Spleen (tissue), 11 donors: ENCODE results near the gene TMEM131. TPM values are rescaled to one million over a fixed set of nuclear protein-coding genes. Genes with fewer than 3 reads are reported as not detected.

Experiments used
- DNase-seq: peaks from one replicate; pipeline ENCODE4 v3.0.0-alpha.2; 2020
- H3K27ac ChIP-seq, 8 donors: fragments of 200-600 bp; sonication (generic) in 7 of 8; 1 replicate in 4 of 8; 2 replicates in 4 of 8; pipeline versions ENCODE4 v1.5.0 to v1.8.0; 2016 to 2021; ENCODE audit warnings: inconsistent platforms in 4 of 8, mild to moderate bottlenecking in 4 of 8, moderate library complexity in 1 of 8
- H3K27me3 ChIP-seq, 7 donors: fragments of 200-600 bp; sonication (generic) in 6 of 7; replicated peaks in 1 of 7; 1 replicate in 4 of 7; 2 replicates in 3 of 7; pipeline versions ENCODE4 v1.5.0 to v1.8.0; 2016 to 2021; ENCODE audit warnings: inconsistent platforms in 3 of 7, mild to moderate bottlenecking in 1 of 7
- H3K36me3 ChIP-seq, 6 donors: fragments of 200-600 bp; sonication (generic) in 5 of 6; 1 replicate in 4 of 6; 2 replicates in 2 of 6; pipeline versions ENCODE4 v1.5.0 to v1.8.0; 2016 to 2021; ENCODE audit warnings: inconsistent platforms in 2 of 6
- H3K4me1 ChIP-seq, 6 donors: fragments of 200-600 bp; sonication (generic) in 5 of 6; 1 replicate in 3 of 6; 2 replicates in 3 of 6; pipeline versions ENCODE4 v1.5.0 to v1.8.0; 2016 to 2021; ENCODE audit warnings: inconsistent platforms in 3 of 6
- H3K4me3 ChIP-seq, 8 donors: fragments of 200-600 bp; sonication (generic) in 7 of 8; 1 replicate in 4 of 8; 2 replicates in 4 of 8; pipeline versions ENCODE4 v1.5.0 to v1.8.0; 2016 to 2021; ENCODE audit warnings: inconsistent platforms in 4 of 8, mild to moderate bottlenecking in 4 of 8, moderate library complexity in 2 of 8
- H3K9me3 ChIP-seq, 8 donors: fragments of 200-600 bp; sonication (generic) in 7 of 8; 1 replicate in 4 of 8; 2 replicates in 4 of 8; pipeline versions ENCODE4 v1.5.0 to v1.8.0; 2016 to 2021; ENCODE audit warnings: inconsistent platforms in 4 of 8
- POLR2A ChIP-seq, 3 donors: fragments of 450-650 bp; IDR thresholded peaks; one replicate each; pipeline ENCODE4 v1.5.1; 2017; ENCODE audit warnings: antibody characterized with exemption in 3 of 3, mild to moderate bottlenecking in 1 of 3
- POLR2AphosphoS5 ChIP-seq, 3 donors: sonication (generic); formaldehyde crosslinking; IDR thresholded peaks; one replicate each; pipeline ENCODE4 v1.5.1; 2017; ENCODE audit warnings: antibody characterized with exemption in 3 of 3
- WGBS, 5 donors: extraction: QIAGEN DNeasy Blood & Tissue Kit in 3 of 5; methylation state at CpG; one replicate each; pipeline versions ENCODE4 v1.1.5 to v1.1.7; 2013 to 2018; 5-methylcytosine and 5-hydroxymethylcytosine counted together
- intact Hi-C: fragments of 100-400 bp; cut with DNase I; formaldehyde crosslinking; loops from one replicate; pipeline ENCODE4 v1.15.0; 2023; ENCODE audit warnings: low total_unique reads
- polyA plus RNA-seq, 3 donors: library from polyadenylated mRNA; stranded (reverse); fragments of 200-250 nt; gene quantifications; one replicate each; pipeline ENCODE4 v1.2.1, GENCODE V29; 2013
- total RNA-seq, 7 donors: library from RNA; depleted of rRNA in 3 of 7; stranded (reverse); fragments of >200 nt in 3 of 7; fragmentation: NEBNext Ultra II Directional in 4 of 7; extraction: Animal tissue kit (Norgen Biotek cat#: 25700) in 4 of 7; gene quantifications; one replicate each; pipeline versions ENCODE4 v1.1.0 to v1.2.1, GENCODE V29; 2016 to 2021
- TF ChIP-seq, protein P1 (sequence below), 11 experiments: fragments of 200-600 bp in 7 of 11; fragments of 450-650 bp in 4 of 11; sonication (generic) in 4 of 11; IDR thresholded peaks in 8 of 11; conservative IDR thresholded peaks in 3 of 11; 1 replicate in 7 of 11; 2 replicates in 4 of 11; pipeline versions ENCODE4 v1.4.0 to v1.8.0; 2016 to 2021; ENCODE audit warnings: antibody characterized with exemption in 11 of 11, inconsistent platforms in 4 of 11, mild to moderate bottlenecking in 1 of 11
- donor health status: healthy with polysubstance abuse.
- donor health status: DM: no; HTN: no; CAD: no; lungs with moderate emphysema.
- donor health status: DM: no; HTN: no; CAD: no.
- donor health status: Bipolar disorder and iron deficiency.
- donor health status: healthy.
- donor health status: DM: no; HTN: no; CAD: no.
- donor health status: DM: yes; HTN: yes; CAD: no.

The TMEM131 gene
- total and polyA plus RNA-seq, 10 donors, result 9.2 to 74.0 (median 61.6) TPM

DNA sequence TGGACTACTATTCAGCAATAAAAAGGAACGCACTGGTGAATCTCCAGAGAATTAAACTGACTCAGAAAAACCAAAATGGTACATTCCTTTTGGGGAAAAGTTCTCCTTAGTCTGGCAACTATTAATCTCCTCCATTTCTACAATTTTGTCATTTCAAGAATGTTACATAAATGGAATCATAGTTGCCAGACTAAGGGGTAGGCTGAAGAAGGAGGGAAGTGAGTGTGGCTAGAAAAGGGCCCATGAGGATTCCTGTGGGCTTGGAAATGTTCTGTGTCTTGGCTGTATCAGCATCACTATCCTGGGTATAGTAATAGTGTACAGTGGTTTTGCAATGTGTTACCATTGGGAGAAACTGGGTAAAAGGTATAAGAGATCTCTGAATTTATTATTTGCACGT lies 209.9 kb downstream of the TMEM131 start:
- intact Hi-C loops, result no loop called here
- no peak for TF ChIP-seq POLR2A (IDR thresholded peaks at IDR 0.05)
- TF ChIP-seq POLR2AphosphoS5 (IDR thresholded peaks at IDR 0.05), result no peak
- TF ChIP-seq, protein P1, sequence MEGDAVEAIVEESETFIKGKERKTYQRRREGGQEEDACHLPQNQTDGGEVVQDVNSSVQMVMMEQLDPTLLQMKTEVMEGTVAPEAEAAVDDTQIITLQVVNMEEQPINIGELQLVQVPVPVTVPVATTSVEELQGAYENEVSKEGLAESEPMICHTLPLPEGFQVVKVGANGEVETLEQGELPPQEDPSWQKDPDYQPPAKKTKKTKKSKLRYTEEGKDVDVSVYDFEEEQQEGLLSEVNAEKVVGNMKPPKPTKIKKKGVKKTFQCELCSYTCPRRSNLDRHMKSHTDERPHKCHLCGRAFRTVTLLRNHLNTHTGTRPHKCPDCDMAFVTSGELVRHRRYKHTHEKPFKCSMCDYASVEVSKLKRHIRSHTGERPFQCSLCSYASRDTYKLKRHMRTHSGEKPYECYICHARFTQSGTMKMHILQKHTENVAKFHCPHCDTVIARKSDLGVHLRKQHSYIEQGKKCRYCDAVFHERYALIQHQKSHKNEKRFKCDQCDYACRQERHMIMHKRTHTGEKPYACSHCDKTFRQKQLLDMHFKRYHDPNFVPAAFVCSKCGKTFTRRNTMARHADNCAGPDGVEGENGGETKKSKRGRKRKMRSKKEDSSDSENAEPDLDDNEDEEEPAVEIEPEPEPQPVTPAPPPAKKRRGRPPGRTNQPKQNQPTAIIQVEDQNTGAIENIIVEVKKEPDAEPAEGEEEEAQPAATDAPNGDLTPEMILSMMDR (IDR thresholded peaks at IDR 0.05 in 8 of 11, conservative IDR thresholded peaks at IDR 0.05 in 3 of 11), result no peak
- Histone ChIP-seq H3K27ac (no peak overlapping the region), H3K9me3 (no peaks in the 10 kb centered on the region), H3K27me3 (no peaks in the 10 kb centered on the region), H3K36me3 (peaks cover 0 to 73% (median 23%) of the 10 kb centered on the region in 6 donors), H3K4me1 (no peaks in the 10 kb centered on the region), H3K4me3 (no peak overlapping the region)
- WGBS, 5 donors, result 93 to 99% (median 97%) methylated on average over 2 of the region's 2 CpGs
- DNase-seq, result no peak

- Histone ChIP-seq H3K4me1 (no peaks in the 10 kb centered on the region), H3K36me3 (peaks cover 0 to 73% (median 20%) of the 10 kb centered on the region in 6 donors), H3K9me3 (no peaks in the 10 kb centered on the region), H3K4me3 (no peak overlapping the region), H3K27ac (no peak overlapping the region), H3K27me3 (no peaks in the 10 kb centered on the region)
- no peak for TF ChIP-seq POLR2AphosphoS5 (IDR thresholded peaks at IDR 0.05)
- no peak for TF ChIP-seq POLR2A (IDR thresholded peaks at IDR 0.05)
- TF ChIP-seq, protein P1 (IDR thresholded peaks at IDR 0.05 in 8 of 11, conservative IDR thresholded peaks at IDR 0.05 in 3 of 11), result no peak
- intact Hi-C loops, result no loop called here
- no peak for DNase-seq
These were observed 210.8 kb downstream of the TMEM131 start for GRCh38 chr2:97784953-97785352.

DNA sequence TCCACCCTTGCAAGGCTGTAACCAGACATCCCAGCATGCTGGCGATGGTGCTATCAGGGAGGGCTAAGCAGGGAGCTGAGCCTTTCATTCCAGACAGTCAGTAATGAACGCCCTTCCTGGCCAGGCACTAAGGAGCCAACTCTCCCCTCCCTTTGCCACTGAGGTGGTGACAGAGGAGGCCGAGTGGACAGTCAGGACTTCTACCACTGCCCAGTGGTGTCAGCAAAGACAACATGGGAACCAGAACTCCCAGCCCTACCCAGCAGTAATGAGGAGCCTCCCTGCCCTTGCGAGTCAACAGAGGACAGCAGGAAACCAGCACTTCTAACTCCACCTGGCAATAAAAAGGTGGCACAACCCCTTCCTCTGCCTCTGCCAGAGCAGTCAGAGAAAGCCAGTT lies 213.8 kb downstream of the TMEM131 start:
- TF ChIP-seq POLR2AphosphoS5 (IDR thresholded peaks at IDR 0.05), result no peak
- TF ChIP-seq POLR2A (IDR thresholded peaks at IDR 0.05), result no peak
- TF ChIP-seq, protein P1 (IDR thresholded peaks at IDR 0.05 in 8 of 11, conservative IDR thresholded peaks at IDR 0.05 in 3 of 11), result no peak
- 76 to 96% (median 93%) methylated on average over 3 to 4 of the region's 4 CpGs for WGBS, 5 donors
- Histone ChIP-seq H3K27me3 (no peaks in the 10 kb centered on the region), H3K4me3 (no peak overlapping the region), H3K27ac (no peak overlapping the region), H3K9me3 (no peaks in the 10 kb centered on the region), H3K36me3 (peaks cover 0 to 73% (median 15%) of the 10 kb centered on the region in 6 donors), H3K4me1 (no peaks in the 10 kb centered on the region)
- intact Hi-C loops, result no loop called here
- DNase-seq, result no peak

- Histone ChIP-seq H3K27me3 (no peaks in the 10 kb centered on the region), H3K27ac (no peak overlapping the region), H3K9me3 (no peaks in the 10 kb centered on the region), H3K4me3 (no peak overlapping the region), H3K4me1 (no peaks in the 10 kb centered on the region), H3K36me3 (peaks cover 0 to 82% (median 25%) of the 10 kb centered on the region in 6 donors)
- intact Hi-C loops, result no loop called here
- TF ChIP-seq POLR2A (IDR thresholded peaks at IDR 0.05) (no peak), POLR2AphosphoS5 (IDR thresholded peaks at IDR 0.05) (no peak)
- TF ChIP-seq, protein P1 (IDR thresholded peaks at IDR 0.05 in 8 of 11, conservative IDR thresholded peaks at IDR 0.05 in 3 of 11), result no peak
- 91 to 100% (median 95%) methylated on average over 2 to 4 of the region's 4 CpGs for WGBS, 5 donors
- no peak for DNase-seq
These were observed 216.6 kb downstream of the TMEM131 start for GRCh38 chr2:97779141-97779540.
